Pancreas (tissue), 10 donors: ENCODE results near the gene ATG9A. TPM values are rescaled to one million over a fixed set of nuclear protein-coding genes. Genes with fewer than 3 reads are reported as not detected.
A peak's percentile ranks its signal among the peaks of the same experiment; 100 is the strongest.
"Not testable (repeated sequence)": the region's sequence is repeated elsewhere in the genome, so short reads cannot be mapped to it uniquely, and the experiment has no call there.

Experiments
- ATAC-seq, 4 donors: fragments of 200-7000 bp; cut with Tn5 transposase; one replicate each; pipeline versions ENCODE4 v1.8.0 to v1.9.1; 2020; ENCODE audit warnings: mild to moderate bottlenecking in 4 of 4, moderate library complexity in 4 of 4
- DNase-seq, 6 donors: peaks; one replicate each; pipeline ENCODE4 v3.0.0-alpha.2; 2020
- FAIRE-seq: peaks from 2 replicates; lab custom pipeline; 2012; peaks lifted over from hg19 to GRCh38; lab: Jason Lieb, UNC
- H3K27ac ChIP-seq, 4 donors: fragments of 200-600 bp; sonication (generic); 1 replicate in 3 of 4; 2 replicates in 1 of 4; pipeline versions ENCODE4 v1.5.0 to v1.8.0; 2020
- H3K27me3 ChIP-seq, 4 donors: fragments of 200-600 bp; one replicate each; pipeline ENCODE4 v1.8.0; 2021
- H3K36me3 ChIP-seq, 3 donors: fragments of 200-600 bp; sonication (generic) in 1 of 3; one replicate each; pipeline versions ENCODE4 v1.5.0 to v1.8.0; 2020 to 2021
- H3K4me1 ChIP-seq, 3 donors: fragments of 200-600 bp; one replicate each; pipeline ENCODE4 v1.8.0; 2021
- H3K4me3 ChIP-seq, 4 donors: fragments of 200-600 bp; sonication (generic) in 2 of 4; one replicate each; pipeline versions ENCODE4 v1.5.0 to v1.8.0; 2020 to 2021
- H3K9me3 ChIP-seq, 4 donors: fragments of 200-600 bp; one replicate each; pipeline ENCODE4 v1.8.0; 2021
- WGBS, 2 donors: extraction: QIAGEN DNeasy Blood & Tissue Kit; methylation state at CpG; one replicate each; pipeline ENCODE4 v1.1.7; 2013; 5-methylcytosine and 5-hydroxymethylcytosine counted together
- intact Hi-C, 3 donors: fragments of 100-400 bp; cut with DNase I; formaldehyde crosslinking; loops; one replicate each; pipeline versions ENCODE4 v1.11.1 to v1.14.2; 2022
- polyA plus RNA-seq, 2 donors: library from polyadenylated mRNA; stranded (reverse); fragments of 200-250 nt; gene quantifications; one replicate each; pipeline ENCODE4 v1.2.3, GENCODE V29; 2013
- total RNA-seq, 6 donors: library from RNA; stranded (reverse); fragmentation: NEBNext Ultra II Directional in 4 of 6; extraction: Animal tissue kit (Norgen Biotek cat#: 25700) in 4 of 6; gene quantifications; one replicate each; pipeline versions ENCODE4 v1.2.1 to v1.2.4, GENCODE V29; 2021 to 2023
- TF ChIP-seq, protein P1 (sequence below), 4 donors: fragments of 200-600 bp; sonication (generic) in 3 of 4; IDR thresholded peaks; one replicate each; pipeline versions ENCODE4 v1.5.0 to v1.8.0; 2021; ENCODE audit warnings: antibody characterized with exemption in 4 of 4
- donor health status: healthy with polysubstance abuse.
- donor health status: DM: no; HTN: no; CAD: no; lungs with moderate emphysema.
- donor health status: DM: no; HTN: no; CAD: no.
- donor health status: control.
- donor health status: control.
- donor health status: Bipolar disorder and iron deficiency.
- donor health status: DM: yes; HTN: yes; CAD: no.
- donor health status: DM: no; HTN: no; CAD: no.
- donor health status: DM: no; HTN: no; CAD: no.
- donor health status: DM: yes; HTN: yes; CAD: no.

The ATG9A gene
- total and polyA plus RNA-seq, 8 donors = 12.1 to 25.5 (median 18.5) TPM

DNA sequence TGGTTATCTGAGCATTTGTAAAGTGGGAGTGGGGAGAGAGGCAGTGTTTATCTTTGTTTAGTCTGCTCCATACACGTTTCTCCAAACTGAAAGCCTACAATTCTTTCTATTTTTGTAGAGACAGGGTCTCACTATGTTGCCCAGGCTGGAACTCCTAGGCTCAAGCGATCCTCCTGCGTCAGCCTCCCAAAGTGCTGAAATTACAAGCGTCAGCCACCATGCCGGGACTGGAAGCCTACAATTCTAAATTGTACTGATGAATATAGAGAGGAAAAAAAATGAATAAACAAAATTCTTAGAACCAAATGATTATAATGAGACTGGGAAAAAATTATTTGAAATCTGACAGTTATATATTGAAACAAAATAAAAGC is 24.3 kb downstream of the ATG9A start:
- TF ChIP-seq, protein P1, sequence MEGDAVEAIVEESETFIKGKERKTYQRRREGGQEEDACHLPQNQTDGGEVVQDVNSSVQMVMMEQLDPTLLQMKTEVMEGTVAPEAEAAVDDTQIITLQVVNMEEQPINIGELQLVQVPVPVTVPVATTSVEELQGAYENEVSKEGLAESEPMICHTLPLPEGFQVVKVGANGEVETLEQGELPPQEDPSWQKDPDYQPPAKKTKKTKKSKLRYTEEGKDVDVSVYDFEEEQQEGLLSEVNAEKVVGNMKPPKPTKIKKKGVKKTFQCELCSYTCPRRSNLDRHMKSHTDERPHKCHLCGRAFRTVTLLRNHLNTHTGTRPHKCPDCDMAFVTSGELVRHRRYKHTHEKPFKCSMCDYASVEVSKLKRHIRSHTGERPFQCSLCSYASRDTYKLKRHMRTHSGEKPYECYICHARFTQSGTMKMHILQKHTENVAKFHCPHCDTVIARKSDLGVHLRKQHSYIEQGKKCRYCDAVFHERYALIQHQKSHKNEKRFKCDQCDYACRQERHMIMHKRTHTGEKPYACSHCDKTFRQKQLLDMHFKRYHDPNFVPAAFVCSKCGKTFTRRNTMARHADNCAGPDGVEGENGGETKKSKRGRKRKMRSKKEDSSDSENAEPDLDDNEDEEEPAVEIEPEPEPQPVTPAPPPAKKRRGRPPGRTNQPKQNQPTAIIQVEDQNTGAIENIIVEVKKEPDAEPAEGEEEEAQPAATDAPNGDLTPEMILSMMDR (IDR thresholded peaks at IDR 0.05) = no peak
- no peak overlapping the region for H3K4me3 ChIP-seq
- peak in 1 of 6 donors; percentile 8 for DNase-seq
- no peaks in the 10 kb centered on the region for H3K36me3 ChIP-seq
- FAIRE-seq = no peak
- ATAC-seq = no peak
- no peaks in the 10 kb centered on the region for H3K9me3 ChIP-seq
- H3K27me3 ChIP-seq = no peaks in the 10 kb centered on the region
- H3K4me1 ChIP-seq = peaks cover 0 to 11% (median 5%) of the 10 kb centered on the region in 3 donors
- 80 to 85% methylated on average over 5 of the region's 5 CpGs for WGBS, 2 donors
- intact Hi-C loops = no loop called here
- no peak overlapping the region for H3K27ac ChIP-seq

DNA sequence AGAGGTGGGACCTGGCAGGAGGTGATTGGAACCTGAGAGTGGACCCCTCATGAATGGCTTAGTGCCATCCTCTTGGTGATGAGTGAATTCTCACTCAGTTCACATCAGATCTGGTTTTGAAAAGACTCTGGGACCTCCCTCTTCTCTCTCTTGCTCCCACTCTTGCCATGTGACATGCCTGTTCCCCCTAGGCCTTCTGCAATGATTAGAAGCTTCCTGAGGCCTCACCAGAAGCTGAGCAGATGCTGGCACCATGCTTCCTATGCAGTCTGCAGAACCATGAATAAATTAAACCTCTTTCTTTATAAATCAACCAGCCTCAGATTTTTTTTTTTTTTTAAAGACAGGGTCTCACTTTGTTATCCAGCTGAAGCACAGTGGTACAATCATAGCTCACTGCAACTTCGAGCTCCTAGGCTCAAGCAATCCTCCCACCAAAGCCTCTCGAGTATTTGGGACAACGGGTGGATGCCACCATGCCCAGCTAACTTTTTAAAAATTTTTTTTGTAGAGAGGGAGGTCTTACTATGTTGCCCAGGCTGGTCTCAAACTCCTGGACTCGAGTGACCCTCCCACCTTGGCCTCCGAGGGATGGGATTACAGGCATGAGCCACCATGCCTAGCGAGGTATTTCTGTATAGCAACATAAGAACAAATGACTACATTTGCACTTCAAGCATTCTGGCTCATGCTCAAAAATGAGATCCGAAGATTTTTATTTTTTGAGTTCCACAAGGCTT is 24.8 kb downstream of the ATG9A start:
- H3K4me1 ChIP-seq = peaks cover 0 to 11% (median 5%) of the 10 kb centered on the region in 3 donors
- FAIRE-seq = no peak
- no peaks in the 10 kb centered on the region for H3K27me3 ChIP-seq
- no peaks in the 10 kb centered on the region for H3K36me3 ChIP-seq
- no peak overlapping the region for H3K4me3 ChIP-seq
- WGBS, 2 donors = 92 to 94% methylated on average over 7 of the region's 7 CpGs
- no peak for ATAC-seq
- TF ChIP-seq, protein P1 (IDR thresholded peaks at IDR 0.05) = no peak
- DNase-seq = peak in 1 of 6 donors; percentile 10
- H3K27ac ChIP-seq = no peak overlapping the region
- intact Hi-C loops = no loop called here
- no peaks in the 10 kb centered on the region for H3K9me3 ChIP-seq

DNA sequence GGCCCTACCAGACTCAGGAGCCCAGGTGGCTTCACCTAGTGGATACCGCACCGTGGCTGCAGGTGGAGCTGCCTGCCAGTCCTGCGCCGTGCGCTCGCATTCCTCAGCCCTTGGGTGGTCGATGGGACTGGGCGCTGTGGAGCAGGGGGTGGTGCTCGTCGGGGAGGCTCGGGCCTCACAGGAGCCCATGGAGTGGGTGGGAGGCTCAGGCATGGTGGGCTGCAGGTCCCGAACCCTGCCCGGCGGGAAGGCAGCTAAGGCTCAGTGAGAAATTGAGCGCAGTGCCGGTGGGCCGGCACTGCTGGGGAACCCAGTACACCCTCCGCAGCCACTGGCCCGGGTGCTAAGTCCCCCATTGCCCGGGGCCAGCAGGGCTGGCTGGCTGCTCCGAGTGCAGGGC is 28.1 kb downstream of the ATG9A start:
- FAIRE-seq, H3K27ac ChIP-seq, H3K9me3 ChIP-seq, ATAC-seq, H3K27me3 ChIP-seq, H3K4me1 ChIP-seq, intact Hi-C loops, H3K4me3 ChIP-seq, H3K36me3 ChIP-seq: not testable (repeated sequence)
- 80 to 83% methylated on average over 16 to 19 of the region's 21 CpGs for WGBS, 2 donors
- peak in 1 of 6 donors; percentile 8 for DNase-seq

DNA sequence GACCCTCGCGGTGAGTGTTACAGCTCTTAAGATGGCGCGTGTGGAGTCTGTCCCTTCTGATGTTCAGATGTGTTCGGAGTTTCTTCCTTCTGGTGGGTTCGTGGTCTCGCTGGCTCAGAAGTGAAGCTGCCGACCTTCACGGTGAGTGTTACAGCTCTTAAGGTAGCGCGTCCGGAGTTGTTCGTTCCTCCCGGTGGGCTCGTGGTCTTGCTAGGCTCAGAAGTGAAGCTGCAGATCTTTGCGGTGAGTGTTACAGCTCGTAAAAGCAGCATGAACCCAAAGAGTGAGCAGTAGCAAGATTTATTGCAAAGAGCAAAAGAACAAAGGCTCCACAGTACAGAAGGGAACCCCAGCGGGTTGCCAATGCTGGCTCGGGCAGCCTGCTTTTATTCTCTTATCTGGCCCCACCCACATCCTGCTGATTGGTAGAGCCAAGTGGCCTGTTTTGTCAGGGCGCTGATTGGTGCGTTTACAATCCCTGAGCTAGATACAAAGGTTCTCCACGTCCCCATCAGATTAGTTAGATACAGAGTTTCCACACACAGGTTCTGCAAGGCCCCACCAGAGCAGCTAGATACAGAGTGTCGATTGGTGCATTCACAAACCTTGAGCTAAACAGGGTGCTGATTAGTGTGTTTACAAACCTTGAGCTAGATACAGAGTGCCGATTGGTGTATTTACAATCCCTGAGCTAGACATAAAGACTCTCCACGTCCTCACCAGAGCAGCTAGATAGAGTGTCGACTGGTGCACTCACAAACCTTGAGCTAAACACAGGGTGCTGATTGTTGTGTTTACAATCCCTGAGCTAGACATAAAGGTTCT is 28.7 kb downstream of the ATG9A start:
- H3K36me3 ChIP-seq, FAIRE-seq, H3K4me3 ChIP-seq, H3K4me1 ChIP-seq, ATAC-seq, H3K9me3 ChIP-seq, H3K27ac ChIP-seq, intact Hi-C loops, H3K27me3 ChIP-seq: not testable (repeated sequence)
- DNase-seq = peak in 1 of 6 donors; percentile 12
- WGBS, 2 donors = 70 to 73% methylated on average over 25 of the region's 26 CpGs

DNA sequence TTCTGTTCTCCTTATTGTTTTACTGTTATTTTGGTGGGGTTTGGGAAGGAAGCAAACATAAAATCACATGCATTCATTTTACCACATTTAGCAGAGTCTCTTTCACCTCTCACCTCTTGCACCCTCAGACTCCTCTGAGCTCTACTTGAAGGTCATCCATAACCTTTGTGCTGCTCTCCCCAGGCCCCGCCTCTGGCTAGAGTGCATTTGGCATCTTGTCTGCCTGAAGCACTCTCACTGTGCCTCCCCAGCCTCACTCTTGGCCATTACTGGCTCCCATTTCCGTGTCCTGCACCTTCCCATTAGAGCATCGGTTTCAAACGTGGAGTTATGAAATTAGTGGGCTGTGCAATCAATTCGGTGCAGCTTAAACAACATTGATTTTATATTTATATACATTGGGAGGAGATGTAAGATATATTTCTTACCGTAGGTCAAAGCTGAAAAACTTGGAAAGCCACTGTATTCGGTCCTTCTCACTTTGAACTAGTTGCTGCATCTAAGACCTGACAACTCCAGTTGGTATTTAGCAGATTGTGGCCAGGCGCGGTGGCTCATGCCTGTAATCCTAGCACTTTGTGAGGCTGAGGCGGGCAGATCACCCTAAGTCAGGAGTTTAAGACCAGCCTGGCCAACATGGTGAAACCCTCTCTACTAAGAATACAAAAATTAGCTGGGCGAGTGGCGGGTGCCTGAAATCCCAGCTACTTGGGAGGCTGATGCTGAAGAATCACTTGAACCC is 29.8 kb downstream of the ATG9A start:
- 81 to 87% methylated on average over 12 of the region's 12 CpGs for WGBS, 2 donors
- Histone ChIP-seq H3K4me3 (no peak overlapping the region), H3K4me1 (no peaks in the 10 kb centered on the region), H3K27ac (no peak overlapping the region), H3K9me3 (no peaks in the 10 kb centered on the region), H3K27me3 (no peaks in the 10 kb centered on the region), H3K36me3 (no peaks in the 10 kb centered on the region)
- FAIRE-seq (no peak), DNase-seq (peak in 1 of 6 donors; percentile 5), ATAC-seq (no peak)
- TF ChIP-seq, protein P1 (IDR thresholded peaks at IDR 0.05) = no peak
- intact Hi-C loops = no loop called here
